HFFc6 (cell line): ENCODE data around the gene SAP30BP. TPM values are rescaled to one million over a fixed set of nuclear protein-coding genes. Genes with fewer than 3 reads are reported as not detected.

Experiments used
- DNase-seq: peaks from one replicate; pipeline ENCODE4 v3.0.0-alpha.2; 2018
- H3K27ac Mint-ChIP-seq: 2 replicates; pipeline ENCODE4 v1.8.0; 2020; ENCODE audit warnings: mild to moderate bottlenecking, mixed read lengths
- H3K27me3 Mint-ChIP-seq: 2 replicates; pipeline ENCODE4 v1.8.0; 2021; ENCODE audit warnings: mild to moderate bottlenecking, moderate library complexity, mixed read lengths; ENCODE audit not compliant: insufficient read depth
- H3K36me3 Mint-ChIP-seq: 2 replicates; pipeline ENCODE4 v1.8.0; 2021; ENCODE audit warnings: low read depth, mixed read lengths
- H3K4me1 Mint-ChIP-seq: 2 replicates; pipeline ENCODE4 v1.8.0; 2020; ENCODE audit warnings: low read depth, mixed read lengths
- H3K4me3 Mint-ChIP-seq: 2 replicates; pipeline ENCODE4 v1.8.0; 2020; ENCODE audit warnings: mild to moderate bottlenecking, moderate library complexity, mixed read lengths
- H3K9me3 Mint-ChIP-seq: 2 replicates; pipeline ENCODE4 v1.8.0; 2020; ENCODE audit warnings: mild to moderate bottlenecking, mixed read lengths
- total RNA-seq, 6 experiments: library from RNA; stranded (reverse); fragmentation: NEBNext Ultra II Directional; extraction: Animal tissue kit (Norgen Biotek cat#: 25700); gene quantifications; 2 replicates in 1 of 6; 3 replicates in 5 of 6; pipeline ENCODE4 v1.2.3, GENCODE V29; 2021
- TF ChIP-seq, protein P1 (sequence below): fragments of 200-600 bp; sonication (generic); IDR thresholded peaks from 2 replicates; pipeline ENCODE4 v1.5.0; 2021; ENCODE audit warnings: antibody characterized with exemption, mild to moderate bottlenecking

SAP30BP gene
- total RNA-seq, 6 experiments from 2014 or later: 68.4 to 81.5 (median 71.4) TPM

DNA sequence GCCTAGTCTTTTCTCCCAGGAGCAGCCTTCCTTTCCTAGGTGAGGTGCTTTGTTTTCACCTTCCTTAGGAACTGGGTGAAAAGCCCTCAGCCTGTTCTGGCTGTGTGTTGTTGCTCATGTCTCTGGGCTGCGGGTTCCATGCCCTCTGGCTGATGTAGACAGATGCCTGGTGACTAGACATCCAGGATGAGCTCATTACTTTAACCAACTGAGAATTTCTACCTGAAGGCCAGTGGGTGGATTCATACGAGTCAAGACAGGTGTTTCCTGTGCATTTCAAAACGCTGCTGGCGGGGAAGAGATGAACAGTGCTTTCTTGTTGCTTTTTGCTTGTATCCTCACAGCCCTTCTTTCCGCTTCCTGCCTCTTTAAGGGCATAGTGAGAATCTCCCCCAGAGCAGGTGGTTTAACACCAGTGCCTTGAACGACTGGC lies 22.3 kb downstream of the SAP30BP start:
- peak overlapping the region; percentile 31; the same call in 1 of the 2 replicates for H3K4me3 Mint-ChIP-seq
- TF ChIP-seq, protein P1, sequence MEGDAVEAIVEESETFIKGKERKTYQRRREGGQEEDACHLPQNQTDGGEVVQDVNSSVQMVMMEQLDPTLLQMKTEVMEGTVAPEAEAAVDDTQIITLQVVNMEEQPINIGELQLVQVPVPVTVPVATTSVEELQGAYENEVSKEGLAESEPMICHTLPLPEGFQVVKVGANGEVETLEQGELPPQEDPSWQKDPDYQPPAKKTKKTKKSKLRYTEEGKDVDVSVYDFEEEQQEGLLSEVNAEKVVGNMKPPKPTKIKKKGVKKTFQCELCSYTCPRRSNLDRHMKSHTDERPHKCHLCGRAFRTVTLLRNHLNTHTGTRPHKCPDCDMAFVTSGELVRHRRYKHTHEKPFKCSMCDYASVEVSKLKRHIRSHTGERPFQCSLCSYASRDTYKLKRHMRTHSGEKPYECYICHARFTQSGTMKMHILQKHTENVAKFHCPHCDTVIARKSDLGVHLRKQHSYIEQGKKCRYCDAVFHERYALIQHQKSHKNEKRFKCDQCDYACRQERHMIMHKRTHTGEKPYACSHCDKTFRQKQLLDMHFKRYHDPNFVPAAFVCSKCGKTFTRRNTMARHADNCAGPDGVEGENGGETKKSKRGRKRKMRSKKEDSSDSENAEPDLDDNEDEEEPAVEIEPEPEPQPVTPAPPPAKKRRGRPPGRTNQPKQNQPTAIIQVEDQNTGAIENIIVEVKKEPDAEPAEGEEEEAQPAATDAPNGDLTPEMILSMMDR: no peak
- no peaks in the 10 kb centered on the region for H3K9me3 Mint-ChIP-seq
- peaks cover 98% of the 10 kb centered on the region for H3K4me1 Mint-ChIP-seq
- H3K36me3 Mint-ChIP-seq: peaks cover 58% of the 10 kb centered on the region
- peaks cover 5% of the 10 kb centered on the region for H3K27me3 Mint-ChIP-seq
- peak; percentile 63 for DNase-seq
- H3K27ac Mint-ChIP-seq: peak overlapping the region; percentile 63

DNA sequence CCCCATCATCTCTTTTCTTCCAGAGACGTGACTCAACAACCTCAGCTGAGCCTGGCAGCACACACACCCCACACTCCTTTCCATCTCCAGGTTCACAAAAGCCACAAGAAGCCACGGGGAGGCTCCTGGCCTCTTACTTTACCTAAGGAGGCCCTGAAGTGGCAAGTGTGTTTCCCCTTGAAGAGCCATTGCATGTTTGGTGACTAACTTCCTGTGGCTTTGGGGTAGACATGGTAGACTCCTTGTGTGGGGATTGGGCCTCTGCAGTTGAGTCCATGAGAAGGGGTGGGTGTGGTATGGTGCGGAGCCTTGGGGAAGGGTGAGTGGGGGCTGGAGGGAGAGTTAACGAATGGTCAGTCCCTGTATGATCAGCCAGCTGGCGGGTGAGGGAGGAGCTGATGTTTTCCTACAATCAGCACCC lies 24.2 kb downstream of the SAP30BP start:
- H3K4me3 Mint-ChIP-seq: peak overlapping the region; percentile 20
- DNase-seq: peak; percentile 50
- peaks cover 53% of the 10 kb centered on the region for H3K36me3 Mint-ChIP-seq
- H3K27ac Mint-ChIP-seq: peak overlapping the region; percentile 98
- H3K9me3 Mint-ChIP-seq: peaks cover 3% of the 10 kb centered on the region; the same call in 1 of the 2 replicates
- H3K27me3 Mint-ChIP-seq: no peaks in the 10 kb centered on the region; the same call in 1 of the 2 replicates
- peaks cover 96% of the 10 kb centered on the region for H3K4me1 Mint-ChIP-seq
- TF ChIP-seq, protein P1: no peak

DNA sequence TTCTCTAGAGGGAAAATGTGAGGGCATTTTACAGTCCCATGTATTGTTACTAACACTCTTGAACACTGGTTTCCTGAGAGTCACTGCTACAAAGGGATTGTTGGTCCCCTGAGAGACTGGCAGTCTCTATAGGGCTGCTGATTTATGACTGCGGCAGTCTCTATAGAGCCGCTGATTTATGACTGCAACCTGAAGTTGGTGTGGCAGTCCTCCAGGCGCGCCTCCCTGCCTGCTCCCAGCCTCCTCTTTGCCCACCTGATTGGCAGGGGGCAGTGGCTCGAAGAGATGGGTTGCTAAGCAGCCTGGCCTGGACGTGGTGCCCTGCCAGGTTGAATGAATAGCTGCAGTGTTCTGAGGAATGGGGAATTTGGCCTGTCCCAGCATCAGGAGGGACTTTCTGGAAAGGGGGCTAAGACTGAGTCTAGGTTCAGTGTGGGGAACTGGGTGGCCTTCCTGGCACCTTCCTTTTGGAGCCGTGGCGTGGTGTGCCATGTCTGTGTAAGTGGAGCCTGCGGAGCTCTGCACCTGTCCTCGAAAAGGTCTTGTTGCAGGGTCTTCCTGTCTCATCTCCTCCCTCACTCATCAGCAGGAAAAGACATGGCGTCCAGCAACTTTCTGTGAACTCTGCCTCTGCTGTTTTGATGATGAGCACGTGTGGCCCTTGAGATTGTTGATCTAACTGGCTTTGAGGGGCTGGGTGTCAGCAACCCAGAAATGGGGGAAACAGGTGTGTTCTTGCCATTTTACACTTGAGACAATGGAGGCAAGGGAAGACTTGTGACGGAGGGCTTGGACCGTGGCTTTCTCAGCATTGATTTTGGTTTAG lies 24.9 kb downstream of the SAP30BP start:
- DNase-seq: no peak
- peaks cover 90% of the 10 kb centered on the region for H3K4me1 Mint-ChIP-seq
- TF ChIP-seq, protein P1: no peak
- H3K9me3 Mint-ChIP-seq: peaks cover 3% of the 10 kb centered on the region; the same call in 1 of the 2 replicates
- H3K27ac Mint-ChIP-seq: peak overlapping the region; percentile 98
- H3K36me3 Mint-ChIP-seq: peaks cover 53% of the 10 kb centered on the region
- H3K4me3 Mint-ChIP-seq: peak overlapping the region; percentile 84
- H3K27me3 Mint-ChIP-seq: no peaks in the 10 kb centered on the region; the same call in 1 of the 2 replicates

DNA sequence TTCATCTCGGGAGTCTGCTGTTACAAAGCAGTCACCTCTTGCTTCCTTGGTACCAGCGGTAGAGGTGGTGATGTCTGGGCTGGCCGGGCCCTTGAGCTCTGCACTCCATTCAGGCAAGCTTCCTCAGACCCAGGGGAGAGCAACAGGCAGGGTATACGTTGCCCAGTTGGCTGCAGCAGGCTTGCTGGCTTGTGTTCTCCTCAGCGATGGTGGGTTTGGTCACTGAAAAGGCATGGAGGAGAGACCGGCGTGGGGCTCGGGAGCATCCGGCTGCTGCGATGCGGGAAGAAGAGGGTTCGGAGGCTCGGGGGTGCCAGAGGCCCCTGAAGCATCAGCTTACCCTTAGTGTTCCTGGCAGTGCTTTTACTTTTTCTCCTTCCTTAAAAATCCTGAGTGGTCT lies 25.8 kb downstream of the SAP30BP start:
- DNase-seq: no peak
- Mint-ChIP-seq H3K9me3 (peaks cover 3% of the 10 kb centered on the region; the same call in 1 of the 2 replicates), H3K27ac (peak overlapping the region; percentile 98), H3K27me3 (no peaks in the 10 kb centered on the region; the same call in 1 of the 2 replicates), H3K36me3 (peaks cover 56% of the 10 kb centered on the region), H3K4me3 (peak overlapping the region; percentile 84), H3K4me1 (peaks cover 91% of the 10 kb centered on the region)
- TF ChIP-seq, protein P1: no peak

DNA sequence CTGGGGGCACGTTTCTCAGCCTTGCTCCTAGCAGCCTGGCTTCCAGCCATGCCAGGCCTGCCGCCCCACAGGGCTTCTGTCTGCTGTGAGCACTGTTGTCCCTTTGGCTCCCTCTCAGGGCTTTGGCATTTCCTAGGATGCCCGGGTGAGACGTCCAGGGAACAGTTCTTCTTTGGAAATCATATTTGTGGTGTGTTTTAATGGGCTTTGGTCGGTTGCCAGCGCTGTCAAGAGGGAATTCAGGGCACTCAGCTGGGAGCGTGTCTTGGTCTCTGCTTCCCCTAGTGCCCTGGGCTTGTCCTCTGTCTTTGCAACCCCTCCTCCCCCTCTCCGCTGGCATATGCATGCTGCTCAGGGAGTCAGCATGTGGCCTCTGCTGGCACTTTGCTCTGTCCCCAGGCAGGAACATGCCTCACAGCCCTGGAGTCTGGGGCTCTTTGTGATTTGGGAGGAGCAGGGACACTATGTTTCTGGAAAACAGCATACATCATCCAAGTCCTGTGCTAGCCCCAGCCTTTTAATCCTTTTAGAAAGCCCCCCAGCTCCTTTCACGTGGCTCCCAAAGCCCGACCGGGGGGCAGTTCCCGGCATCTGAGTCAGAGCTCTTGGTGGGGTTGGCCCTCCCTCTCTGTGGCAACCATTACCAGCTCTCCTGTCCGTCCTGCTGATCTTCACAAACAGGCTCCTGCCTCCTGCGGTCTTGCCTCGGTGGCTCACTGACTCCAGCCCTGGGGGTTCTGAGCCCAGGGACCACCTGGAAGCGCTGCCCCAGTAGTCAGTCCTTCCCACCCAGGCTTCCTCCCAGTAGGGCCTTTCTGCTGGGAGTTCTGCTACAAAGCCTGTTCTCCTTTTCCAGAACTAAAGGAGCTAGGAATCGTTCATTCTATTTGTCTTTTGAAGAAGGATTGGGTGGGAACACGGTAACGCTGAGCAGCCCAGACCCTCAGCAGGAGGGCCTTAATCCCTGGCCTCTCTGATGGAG lies 26.7 kb downstream of the SAP30BP start:
- peaks cover 53% of the 10 kb centered on the region for H3K36me3 Mint-ChIP-seq

More for the DNA sequence above, 26.7 kb downstream of the SAP30BP start:
- Mint-ChIP-seq H3K4me1 (peaks cover 85% of the 10 kb centered on the region), H3K27ac (peak overlapping the region; percentile 98), H3K4me3 (peak overlapping the region; percentile 84), H3K9me3 (peaks cover 3% of the 10 kb centered on the region; the same call in 1 of the 2 replicates), H3K27me3 (no peaks in the 10 kb centered on the region; the same call in 1 of the 2 replicates)
- DNase-seq: peak; percentile 99
- TF ChIP-seq, protein P1: peak; percentile 38; the same call in 1 of the 2 replicates
